Measurements from ENCODE around the gene TTC29.

- TF ChIP-seq POLR2A (IDR thresholded peaks at IDR 0.05) (no peak), CTCF (IDR thresholded peaks at IDR 0.05) (no peak)
Measured at GRCh38 chr4:146833530-146833929, 112.1 kb downstream of the TTC29 start.

Data from vagina (tissue), 2 donors.